ENCODE data around the gene EMP2. TPM values are rescaled to one million over a fixed set of nuclear protein-coding genes. Genes with fewer than 3 reads are reported as not detected.

The EMP2 gene
- total RNA-seq, 1 donor from 2014 or later: not detected

- intact Hi-C loops (cut with micrococcal nuclease): no loop called here
- DNase-seq: no peak
- Mint-ChIP-seq H3K9me3 (no peaks in the 10 kb centered on the region), H3K4me1 (no peaks in the 10 kb centered on the region), H3K27ac (no peak overlapping the region), H3K36me3 (ENCODE audit: low read depth) (no peaks in the 10 kb centered on the region), H3K4me3 (no peak overlapping the region), H3K27me3 (peaks cover 2% of the 10 kb centered on the region)
- no peak for ATAC-seq (ENCODE audit: low read depth)
- CTCF ChIA-PET: interaction anchor here (1.6 kb wide), 1 partner anchor 19 kb away, joined by 4 read pairs; no protein-coding TSS in a partner anchor
- POLR2A ChIA-PET: no interaction called here
- TF ChIP-seq CTCF (IDR thresholded peaks at IDR 0.05): no peak
Measured at GRCh38 chr16:10541366-10541765, 39.0 kb downstream of the EMP2 start.

DNA sequence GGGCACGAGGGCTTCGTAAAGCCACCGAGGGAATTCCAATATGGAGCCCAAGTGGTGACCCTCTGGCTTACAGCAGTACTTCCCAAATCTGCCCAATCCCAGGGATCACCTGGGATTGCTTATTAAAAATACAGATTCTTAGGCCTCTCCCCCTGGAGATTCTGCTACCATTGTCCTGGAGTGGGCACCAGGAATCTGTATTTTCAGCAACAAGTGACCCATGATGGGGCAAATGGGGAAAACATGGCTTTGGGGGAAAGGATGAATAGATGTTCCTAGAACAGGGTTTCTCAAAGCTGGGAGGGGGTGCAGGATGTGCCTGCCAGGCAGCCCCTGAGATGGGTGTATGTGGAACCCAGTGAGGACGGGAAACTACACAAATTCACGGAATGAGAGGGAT lies 40.6 kb downstream of the EMP2 start:
- CTCF ChIA-PET: no interaction called here

DNA sequence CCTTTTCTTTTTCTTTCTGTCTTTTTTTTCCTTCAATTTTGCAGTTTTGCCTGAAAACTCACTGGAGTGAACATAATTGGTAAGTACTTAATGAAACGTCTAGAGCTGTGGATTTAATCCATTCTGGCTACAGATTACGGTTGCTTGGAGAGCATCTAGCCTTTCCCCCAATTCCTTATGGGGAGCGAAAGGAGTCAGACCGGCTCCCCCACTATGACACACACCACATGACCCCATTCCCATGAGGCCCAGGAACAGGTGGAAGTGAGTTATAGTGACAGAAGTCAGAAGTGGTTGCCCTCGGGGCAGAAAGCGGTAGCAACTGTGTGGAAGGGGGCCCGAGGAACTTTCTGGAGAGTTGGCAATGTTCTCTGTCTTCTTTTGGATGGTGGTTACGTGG lies 41.2 kb downstream of the EMP2 start:
- no peak for TF ChIP-seq CTCF (IDR thresholded peaks at IDR 0.05)
- CTCF ChIA-PET: no interaction called here
- H3K27ac Mint-ChIP-seq: no peak overlapping the region
- no peak overlapping the region for H3K4me3 Mint-ChIP-seq
- POLR2A ChIA-PET: no interaction called here
- DNase-seq (no peak), ATAC-seq (ENCODE audit: low read depth) (no peak)
- intact Hi-C loops (cut with micrococcal nuclease): no loop called here
- no peaks in the 10 kb centered on the region for H3K4me1 Mint-ChIP-seq
- no peaks in the 10 kb centered on the region for H3K9me3 Mint-ChIP-seq
- peaks cover 2% of the 10 kb centered on the region for H3K27me3 Mint-ChIP-seq
- H3K36me3 Mint-ChIP-seq (ENCODE audit: low read depth): no peaks in the 10 kb centered on the region

More for the DNA sequence above, 40.6 kb downstream of the EMP2 start:
- ATAC-seq (ENCODE audit: low read depth) (no peak), DNase-seq (no peak)
- no peaks in the 10 kb centered on the region for H3K4me1 Mint-ChIP-seq
- no peak for TF ChIP-seq CTCF (IDR thresholded peaks at IDR 0.05)
- no peaks in the 10 kb centered on the region for H3K36me3 Mint-ChIP-seq (ENCODE audit: low read depth)
- POLR2A ChIA-PET: no interaction called here
- intact Hi-C loops (cut with micrococcal nuclease): no loop called here
- no peaks in the 10 kb centered on the region for H3K9me3 Mint-ChIP-seq
- H3K27me3 Mint-ChIP-seq: peaks cover 2% of the 10 kb centered on the region
- no peak overlapping the region for H3K27ac Mint-ChIP-seq
- no peak overlapping the region for H3K4me3 Mint-ChIP-seq

DNA sequence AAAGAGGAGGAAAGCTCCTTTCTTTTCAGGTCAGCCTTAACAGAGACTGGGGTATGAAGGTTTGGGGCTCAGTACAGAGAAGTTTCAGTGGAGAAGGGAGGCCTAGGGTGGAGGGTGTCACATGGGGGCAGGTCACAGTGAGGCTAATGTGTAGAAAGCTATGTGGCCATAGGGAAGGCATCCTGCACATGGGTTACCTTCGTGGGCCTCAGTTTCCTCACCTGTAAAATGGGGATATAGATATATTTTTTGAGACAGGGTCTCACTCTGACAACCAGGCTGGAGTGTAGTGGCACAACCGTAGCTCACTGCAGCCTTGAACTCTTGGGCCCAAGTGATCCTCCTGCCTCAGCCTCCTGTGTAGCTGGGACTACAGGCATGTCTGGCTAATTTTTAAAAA lies 41.8 kb downstream of the EMP2 start:
- Mint-ChIP-seq H3K4me1 (no peaks in the 10 kb centered on the region), H3K27ac (no peak overlapping the region), H3K36me3 (ENCODE audit: low read depth) (no peaks in the 10 kb centered on the region), H3K9me3 (no peaks in the 10 kb centered on the region), H3K27me3 (peaks cover 2% of the 10 kb centered on the region), H3K4me3 (no peak overlapping the region)
- no peak for DNase-seq
- intact Hi-C loops (cut with micrococcal nuclease): no loop called here
- ChIA-PET CTCF (no interaction called here), POLR2A (no interaction called here)
- no peak for ATAC-seq (ENCODE audit: low read depth)
- no peak for TF ChIP-seq CTCF (IDR thresholded peaks at IDR 0.05)

- Mint-ChIP-seq H3K27ac (no peak overlapping the region), H3K36me3 (ENCODE audit: low read depth) (no peaks in the 10 kb centered on the region), H3K4me3 (no peak overlapping the region), H3K4me1 (no peaks in the 10 kb centered on the region), H3K9me3 (no peaks in the 10 kb centered on the region), H3K27me3 (peaks cover 2% of the 10 kb centered on the region)
- intact Hi-C loops (cut with micrococcal nuclease): no loop called here
- CTCF ChIA-PET: no interaction called here
- no peak for DNase-seq
- TF ChIP-seq CTCF (IDR thresholded peaks at IDR 0.05): no peak
- POLR2A ChIA-PET: no interaction called here
- no peak for ATAC-seq (ENCODE audit: low read depth)
Measured at GRCh38 chr16:10537946-10538345, 42.5 kb downstream of the EMP2 start.
